Stimulated activated CD8-positive, alpha-beta memory T cell treated with anti-CD3 and anti-CD28 coated beads, Interleukin-15, amount 100 ng/mL, for 4 hours (primary cell): Measurements from ENCODE around the gene NSUN7.
"Not testable (repeated sequence)": the region's sequence is repeated elsewhere in the genome, so short reads cannot be mapped to it uniquely, and the experiment has no call there.

Source experiments
- DNase-seq, 2 donors: peaks; one replicate each; pipeline ENCODE4 v3.0.0-alpha.2; 2020; ENCODE audit warnings: low read depth in 2 of 2

The NSUN7 gene

DNA sequence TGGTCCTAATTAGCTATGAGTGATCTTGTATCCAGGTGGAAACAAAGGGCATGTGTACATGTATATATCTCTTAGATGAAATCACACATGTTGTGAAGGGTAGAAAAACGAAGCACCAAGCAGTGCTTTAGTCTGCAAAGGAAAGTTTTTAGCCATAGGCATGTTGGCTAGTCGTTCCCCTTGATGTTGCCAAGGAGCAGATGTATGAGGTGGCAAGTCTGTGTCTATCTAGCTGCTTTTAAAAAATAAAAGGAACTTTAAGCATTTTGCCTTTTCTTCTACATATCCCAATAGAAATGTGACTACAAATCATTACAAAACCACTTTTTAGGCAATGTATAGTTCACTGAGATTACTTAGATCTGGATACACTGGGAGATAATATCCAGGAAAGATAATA lies 63.1 kb downstream of the NSUN7 start:
- DNase-seq = no peak

DNA sequence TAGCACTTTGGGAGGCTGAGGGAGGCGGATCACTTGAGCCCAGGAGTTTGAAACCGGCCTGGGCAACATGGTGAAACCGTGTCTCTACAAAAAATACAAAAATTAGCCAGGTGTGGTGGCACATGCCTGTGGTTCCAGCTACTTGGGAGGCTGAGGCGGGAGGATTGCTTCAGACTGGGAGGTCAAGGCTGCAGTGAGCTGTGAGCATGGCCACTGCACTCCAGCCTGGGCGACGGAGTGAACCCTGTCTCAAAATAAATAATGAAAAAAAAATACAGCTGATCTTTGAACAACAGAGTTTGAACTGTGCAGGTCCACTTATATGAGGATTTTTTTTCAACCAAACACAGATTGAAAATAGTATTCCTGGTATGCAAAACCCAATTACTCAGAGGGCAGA lies 67.4 kb downstream of the NSUN7 start:
- not testable (repeated sequence) for DNase-seq

DNA sequence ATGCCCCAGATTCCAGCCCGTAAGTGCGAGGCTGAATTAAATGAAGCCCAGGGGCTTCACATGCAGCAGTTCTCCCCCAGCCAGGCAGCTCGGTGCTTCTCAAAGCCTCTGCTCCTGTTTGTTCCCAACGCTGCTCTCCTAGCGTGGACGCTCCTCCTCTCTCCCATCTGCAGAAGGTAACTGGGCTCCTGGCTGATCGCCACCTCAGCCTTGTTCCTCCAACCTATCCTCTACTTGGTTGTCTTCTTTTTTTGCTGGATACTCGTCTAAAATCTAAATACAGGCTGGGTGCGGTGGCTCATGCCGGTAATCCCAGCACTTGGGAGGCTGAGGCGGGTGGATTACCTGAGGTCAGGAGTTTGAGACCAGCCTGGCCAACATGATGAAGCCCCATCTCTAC lies 70.3 kb downstream of the NSUN7 start:
- DNase-seq = no peak

DNA sequence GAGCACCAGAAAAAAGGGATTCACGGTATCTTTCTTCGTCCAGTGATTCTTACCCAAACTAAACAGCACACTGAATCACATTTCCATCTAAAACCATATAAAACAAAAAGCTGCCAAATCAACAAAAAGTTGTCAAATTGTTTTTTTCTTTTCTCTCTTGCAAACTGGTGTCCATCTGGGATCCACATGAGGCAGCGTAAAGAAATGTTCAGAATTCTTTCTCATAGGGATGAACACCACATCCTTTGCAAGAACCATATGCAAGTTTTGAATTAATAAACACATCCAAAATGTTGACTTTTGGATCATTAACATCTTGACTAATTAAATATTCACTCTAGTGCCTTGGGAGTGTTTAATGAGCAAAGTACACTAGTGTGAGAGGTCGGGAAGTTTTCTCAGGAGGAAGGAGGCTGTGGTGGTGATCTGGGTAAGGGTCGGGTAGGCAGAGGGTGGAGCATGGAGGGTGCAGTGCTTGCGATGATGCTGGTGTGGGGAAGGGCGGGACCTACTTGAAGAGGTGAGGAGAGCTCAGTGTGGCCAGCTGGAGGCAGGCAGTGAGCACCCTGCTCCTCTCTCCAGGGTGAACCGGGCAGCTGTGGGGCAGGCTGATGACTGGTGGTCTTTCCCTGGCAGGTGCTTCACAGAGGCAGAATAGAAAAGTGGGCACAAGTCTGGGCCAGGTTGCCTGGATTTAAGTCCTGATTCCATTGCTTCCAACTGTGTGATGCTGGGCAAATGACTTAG lies 72.8 kb downstream of the NSUN7 start:
- no peak for DNase-seq

DNA sequence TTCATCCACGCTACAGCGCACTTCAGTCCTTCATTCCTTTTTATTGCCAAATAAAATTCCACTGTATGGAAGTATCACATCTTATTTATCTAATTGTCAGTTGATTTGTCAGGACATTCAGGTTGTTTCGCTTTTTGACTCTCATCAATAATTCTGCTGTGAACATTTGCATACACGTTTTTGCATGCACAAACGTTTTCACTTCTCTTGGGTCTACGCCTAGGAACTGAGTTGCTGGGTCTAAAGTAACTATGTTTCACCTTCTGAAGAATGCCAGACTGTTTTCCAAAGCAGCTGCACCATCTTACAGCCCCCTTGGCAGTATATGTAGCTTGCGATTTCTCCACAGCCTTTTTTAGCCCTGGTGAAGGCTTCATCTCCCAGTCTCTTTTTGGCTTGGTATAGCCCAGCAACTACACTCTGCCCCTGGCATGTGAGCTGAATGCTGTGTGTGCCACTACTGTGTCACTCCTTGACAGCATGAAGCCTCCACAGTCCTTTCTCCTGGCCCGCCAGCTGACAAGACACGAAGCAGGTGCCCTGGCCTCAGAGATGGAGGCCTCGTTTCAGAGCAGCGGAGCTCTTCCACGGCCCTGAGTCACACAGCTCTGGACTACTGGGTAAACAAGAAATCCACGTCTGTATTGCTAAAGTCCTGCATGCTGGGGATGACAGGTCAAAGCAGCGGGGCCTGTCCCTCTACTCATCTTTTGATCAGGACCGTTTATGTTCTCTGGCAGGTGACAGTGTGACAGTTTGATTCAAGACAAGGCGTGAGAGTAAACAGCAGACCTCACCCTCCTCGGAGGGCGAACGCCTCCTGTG lies 75.5 kb downstream of the NSUN7 start:
- DNase-seq = no peak

DNA sequence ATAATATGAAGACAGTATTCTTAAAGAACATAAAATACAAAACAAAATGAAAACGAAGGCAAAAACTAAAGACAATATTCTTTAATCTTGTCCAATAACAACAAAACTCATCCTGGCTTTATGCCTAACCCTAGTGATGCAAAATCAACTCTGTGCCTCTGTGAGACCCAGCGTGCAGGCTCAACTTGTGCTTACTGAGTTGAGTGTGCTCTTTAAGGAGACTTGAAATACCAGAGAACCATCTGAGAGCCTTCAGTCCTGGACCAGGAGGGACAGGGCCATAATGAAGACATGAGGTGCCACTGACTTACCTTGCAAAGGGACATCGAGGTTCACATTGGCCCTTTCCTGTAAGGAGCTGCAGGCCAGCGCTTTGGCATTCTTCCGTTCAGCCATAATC lies 77.1 kb downstream of the NSUN7 start:
- no peak for DNase-seq

DNA sequence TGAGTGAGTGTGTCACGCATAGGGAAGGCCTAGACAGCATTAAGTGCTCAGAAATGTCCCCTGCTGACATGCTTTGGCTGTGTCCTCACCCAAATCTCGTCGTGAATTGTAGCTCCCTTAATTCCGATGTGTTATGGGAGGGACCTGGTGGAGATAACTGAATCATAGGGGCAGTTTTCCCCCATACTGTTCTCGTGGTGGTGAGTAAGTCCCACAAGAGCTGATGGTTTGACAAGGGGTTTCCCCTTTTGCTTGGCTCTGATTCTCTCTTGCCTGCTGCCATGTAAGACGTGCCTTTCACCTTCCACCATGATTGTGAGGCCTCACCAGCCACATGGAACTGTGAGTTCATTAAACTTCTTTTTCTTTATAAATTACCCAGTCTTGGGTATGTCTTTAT lies 78.0 kb downstream of the NSUN7 start:
- DNase-seq = no peak

DNA sequence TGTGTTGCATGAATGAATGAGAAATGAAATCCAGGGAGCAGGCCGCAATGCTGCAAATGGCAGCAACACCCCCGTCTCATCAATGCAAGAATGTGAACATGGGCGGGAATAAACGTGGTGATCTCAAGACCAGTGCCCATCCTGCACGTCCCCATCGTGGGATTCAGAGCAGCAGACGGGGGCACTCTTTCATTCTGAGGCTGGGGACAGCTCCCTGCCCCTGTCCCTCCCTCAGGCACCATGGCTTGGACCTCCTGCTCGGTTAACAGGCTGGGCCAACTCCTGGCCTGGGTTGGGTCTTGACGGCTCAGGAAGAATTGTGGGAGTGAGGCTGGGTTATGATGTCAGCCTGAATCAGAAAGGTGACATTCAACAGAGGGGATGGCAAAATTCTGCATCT lies 78.9 kb downstream of the NSUN7 start:
- DNase-seq = no peak

DNA sequence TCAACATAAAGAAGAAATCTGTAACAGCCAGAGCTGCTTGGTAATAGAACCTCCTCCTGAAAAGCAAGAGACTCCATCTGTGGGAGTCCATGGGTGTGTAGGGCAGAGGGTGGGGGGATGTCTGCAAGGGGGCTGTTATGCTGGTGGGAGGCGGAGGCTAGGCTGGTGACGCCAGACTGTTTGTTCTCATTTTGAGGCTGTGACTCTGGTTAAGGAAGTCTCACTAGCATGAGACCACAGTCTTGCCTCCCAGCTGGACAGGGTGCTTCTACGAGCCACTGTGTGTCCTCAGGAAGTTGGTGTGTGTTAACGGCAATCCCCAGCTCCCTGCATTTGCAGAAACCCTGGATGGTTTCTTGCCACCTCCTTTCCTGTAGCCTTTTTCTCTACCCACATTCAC lies 79.8 kb downstream of the NSUN7 start:
- no peak for DNase-seq

DNA sequence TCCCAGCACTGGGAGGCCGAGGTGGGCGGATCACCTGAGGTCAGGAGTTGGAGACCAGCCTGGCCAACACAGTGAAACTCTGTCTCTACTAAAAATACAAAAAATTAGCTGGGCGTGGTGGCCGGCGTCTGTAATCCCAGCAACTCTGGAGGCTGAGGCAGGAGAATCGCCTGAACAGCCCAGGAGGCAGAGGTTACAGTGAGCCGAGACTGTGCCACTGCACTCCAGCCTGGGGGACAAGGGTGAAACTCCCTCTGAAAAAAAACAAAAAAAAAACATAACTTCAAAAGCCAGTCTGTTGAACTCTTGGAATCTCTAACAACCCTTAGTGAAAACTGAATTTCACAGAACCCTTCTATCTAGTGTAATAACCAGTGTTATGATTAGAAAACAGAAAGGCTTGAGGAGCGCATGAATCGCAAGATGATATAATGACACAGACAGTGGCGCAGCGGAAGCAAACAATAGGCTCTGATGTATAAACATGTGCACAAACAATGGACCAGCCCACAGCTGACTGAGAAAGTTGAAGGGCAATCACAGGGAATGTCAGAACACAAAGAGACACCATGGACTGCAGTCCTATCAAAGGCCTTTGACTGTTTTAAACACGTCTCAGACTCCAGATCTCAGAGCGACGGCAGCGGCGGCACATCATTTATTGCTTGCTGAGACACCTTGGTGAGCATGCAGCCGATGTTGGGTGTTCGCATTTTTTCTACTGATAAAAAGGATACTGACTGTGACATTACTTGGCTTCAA lies 81.6 kb downstream of the NSUN7 start:
- DNase-seq = no peak

DNA sequence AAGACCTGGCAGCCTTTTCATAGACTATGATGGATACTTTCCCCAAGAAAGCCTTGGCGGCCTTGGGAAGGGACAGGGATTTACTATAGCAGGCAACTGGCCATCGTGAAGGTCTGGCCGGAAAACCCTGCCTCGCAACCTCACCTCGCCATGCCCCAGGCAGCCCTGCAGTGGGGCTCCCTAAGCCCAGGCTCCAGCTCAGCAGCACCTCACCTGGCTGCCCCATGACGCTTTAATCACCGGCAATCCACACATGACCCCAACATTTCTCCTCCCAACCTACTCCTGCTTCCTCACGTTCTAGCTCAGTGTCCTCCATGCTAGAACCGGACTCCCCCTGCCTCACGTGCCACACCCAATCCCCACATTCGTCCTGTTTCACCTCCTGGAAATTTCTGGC lies 82.4 kb downstream of the NSUN7 start:
- DNase-seq = no peak

DNA sequence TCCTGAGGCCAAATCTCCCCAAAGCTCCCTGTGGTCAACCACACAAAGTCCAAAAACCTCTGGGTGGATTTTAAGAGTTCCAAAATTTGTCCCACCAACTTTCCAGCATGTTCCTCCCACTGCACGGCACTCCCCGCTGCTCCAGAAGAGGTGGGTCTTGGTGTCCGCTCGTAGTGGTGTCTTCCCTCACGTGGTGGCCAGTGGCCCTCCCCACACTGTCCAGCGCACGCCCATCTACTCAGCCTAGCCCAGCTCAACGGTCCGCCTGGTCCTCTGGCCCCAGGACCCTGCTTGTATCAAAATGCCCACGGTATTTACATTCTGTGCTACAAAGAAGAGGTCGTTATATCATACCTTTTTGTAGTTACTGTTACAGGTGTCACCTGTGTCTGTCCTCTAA lies 83.5 kb downstream of the NSUN7 start:
- no peak for DNase-seq

DNA sequence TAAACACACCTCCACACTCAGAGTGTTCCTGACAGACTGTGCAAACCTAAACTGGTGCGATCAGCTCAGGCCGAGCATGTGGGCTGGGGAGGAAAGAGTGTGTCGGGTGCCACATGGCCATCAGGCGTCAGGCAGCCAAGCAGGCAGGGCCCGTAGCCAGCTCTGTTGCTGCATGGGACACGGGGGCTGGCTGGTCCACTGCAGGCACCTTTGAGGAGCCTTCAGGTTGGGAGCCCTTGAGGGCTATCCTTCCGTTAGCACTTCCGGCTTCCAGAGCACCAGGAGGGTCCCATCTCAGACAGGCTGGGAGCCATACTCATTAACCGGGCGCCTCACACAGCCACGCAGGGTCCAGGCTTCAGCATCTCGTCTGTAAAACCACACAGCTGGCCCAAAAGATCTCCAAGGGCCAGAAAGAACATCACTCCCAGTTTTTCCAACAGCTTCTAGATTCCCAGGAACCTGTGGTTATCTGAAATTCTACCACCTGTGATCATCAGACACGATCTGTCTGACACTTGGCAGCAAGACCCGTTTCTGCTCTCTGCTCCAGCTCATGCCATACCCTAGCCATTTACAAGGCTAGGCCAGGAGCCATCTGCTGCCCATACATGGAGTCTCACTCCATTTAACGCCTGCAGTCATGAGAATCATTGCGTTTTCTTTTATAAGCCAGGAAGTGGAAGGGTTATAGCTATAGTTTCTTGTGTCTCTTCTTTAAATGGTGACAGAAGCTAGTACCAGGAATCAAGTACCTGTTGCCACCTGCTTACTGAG lies 87.5 kb downstream of the NSUN7 start:
- no peak for DNase-seq

DNA sequence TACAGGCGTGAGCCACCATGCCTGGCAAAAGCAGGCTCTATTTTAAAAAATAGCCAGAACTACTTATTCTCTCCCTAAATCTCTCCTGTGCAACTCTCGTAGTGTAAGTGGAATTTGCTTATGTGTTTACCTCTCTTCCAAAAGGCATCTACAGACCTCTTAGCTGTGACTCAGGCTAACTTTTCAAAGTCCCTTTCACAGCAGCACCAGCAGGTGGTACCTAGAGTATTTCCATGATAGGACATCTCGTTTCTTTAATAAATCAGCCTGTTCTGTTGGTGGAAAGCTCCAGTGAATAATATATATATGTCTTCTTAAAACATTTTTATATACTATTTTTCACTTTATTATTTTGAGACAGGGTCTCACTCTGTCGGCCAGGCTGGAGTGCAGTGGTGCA lies 89.0 kb downstream of the NSUN7 start:
- DNase-seq = no peak

DNA sequence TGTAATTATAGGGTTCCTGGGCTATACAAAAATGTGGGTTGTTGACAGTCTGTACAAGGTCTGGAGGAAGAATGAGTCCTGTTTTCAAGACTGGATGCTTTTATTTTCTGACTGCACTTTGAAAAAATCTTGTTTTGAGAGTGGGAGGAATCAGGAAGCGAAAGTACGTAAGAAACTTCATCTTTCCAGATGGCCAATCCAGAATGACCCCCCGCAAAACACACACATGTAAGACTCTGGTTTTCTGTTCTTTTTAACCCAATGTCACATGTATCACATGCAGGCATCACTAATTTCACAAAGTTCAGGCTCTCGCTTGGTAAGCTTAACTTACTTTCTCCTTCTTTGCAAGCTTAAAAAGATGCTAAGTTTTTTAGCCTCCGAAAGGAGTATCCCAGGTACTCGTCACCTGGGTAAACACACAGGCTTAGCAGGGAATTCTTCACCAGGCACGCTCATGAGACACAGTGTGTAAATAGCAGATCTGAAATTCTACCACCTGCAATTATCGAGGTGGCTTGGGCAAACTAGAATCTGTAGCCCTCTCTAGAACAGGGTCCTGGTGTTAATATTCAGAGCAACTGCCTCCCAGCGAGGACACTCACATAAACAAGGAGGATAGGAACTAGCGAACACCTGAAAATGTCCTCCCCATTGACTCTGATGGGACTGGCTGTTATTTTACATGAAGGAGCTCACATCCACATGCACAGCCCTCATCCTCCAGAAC lies 90.7 kb downstream of the NSUN7 start:
- no peak for DNase-seq

DNA sequence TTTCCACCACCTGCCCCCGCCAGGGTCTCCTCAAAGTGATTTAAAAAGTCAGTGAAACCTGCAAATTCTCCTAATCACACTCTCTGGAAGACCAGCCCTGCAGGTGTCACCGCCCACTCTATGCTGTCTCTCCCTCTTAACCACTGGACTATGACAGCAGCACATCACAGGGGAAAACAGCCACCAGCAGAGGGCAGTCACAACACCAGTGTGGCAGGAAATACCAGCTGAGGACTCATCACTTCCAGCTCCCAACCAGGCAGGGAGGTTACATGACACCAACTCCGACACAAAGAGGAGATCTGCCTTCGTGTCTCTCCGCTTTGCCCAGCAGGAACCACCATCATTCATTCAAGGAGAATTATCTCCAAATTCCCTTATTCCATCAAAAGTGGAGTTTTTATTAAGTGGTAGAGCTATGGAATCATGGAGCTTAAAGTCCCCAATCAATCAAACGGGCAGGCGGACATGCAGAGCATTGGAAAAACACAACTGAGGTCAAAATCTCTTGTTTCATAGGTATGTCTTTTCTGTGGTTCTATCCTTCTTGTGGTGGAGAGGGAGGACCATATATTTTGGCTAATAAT lies 91.3 kb downstream of the NSUN7 start:
- peak; percentile 23 to 57 for DNase-seq

DNA sequence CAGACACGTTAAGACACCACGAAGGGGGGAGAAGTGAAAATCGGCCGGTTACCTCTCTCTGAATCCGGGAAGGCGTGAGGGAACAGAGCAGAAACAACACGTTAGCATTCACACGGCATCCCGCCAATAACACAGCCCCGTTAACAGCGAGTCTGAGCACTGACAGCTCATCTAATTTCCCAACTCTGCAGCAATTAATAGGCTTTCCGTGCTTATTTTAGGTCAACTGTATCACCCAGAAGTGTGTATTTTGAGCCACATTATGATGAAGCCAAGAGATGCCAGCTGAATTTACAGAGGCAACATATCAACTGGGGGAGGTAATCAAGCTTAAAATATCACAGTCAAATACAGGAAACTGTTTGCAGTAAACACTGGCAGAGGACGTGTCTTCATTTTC lies 92.6 kb downstream of the NSUN7 start:
- no peak for DNase-seq

DNA sequence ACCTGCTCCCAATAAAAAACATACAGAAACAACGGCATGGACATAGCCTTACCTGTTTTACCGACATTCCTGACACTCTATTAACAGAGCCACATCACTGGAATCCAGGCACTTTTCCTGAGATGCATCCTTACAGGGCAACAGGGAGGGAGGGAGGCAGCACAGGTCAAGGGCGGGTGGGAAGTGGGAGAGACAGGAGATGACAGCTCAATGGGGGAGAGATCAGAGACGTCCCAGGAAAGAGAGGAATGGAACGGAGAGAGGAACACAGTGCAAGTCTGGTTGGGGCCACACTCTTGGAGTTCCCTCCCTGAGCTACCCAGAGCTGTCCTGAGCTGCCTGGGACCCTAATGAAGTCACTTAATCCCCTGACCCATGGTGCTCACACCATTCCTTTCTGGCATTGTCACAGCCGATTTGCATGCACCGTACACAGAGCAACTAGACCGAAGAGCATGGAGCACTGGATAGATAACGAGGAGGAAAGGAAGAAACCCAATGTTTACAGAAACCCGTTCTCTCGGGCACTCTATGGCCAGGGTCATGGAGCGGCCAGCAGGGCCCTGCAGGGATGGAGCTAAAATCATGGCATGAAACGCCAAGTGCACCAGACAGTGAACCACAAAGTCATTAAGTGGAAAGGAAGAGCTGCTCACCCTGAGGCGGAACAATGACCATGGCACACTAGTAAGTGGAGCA lies 93.1 kb downstream of the NSUN7 start:
- no peak for DNase-seq

DNA sequence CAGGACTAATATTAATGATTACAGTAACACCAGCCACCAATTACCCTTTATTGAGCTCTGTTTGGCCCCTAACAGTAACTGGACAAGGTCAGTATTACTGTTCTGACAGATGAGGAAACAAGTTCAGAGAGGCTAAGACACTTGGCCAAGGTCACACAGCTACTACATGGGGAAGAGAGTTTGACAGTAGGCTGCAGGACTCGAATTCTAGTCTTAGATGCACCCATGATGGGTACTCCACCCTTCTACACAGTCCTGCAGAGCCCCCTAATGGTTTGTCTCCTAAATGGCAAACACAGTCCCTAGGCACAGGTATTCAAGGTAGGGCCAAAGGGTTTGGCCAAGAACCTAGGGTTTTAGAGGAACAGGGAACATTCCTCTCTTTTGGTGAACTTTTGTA lies 93.9 kb downstream of the NSUN7 start:
- DNase-seq = no peak

DNA sequence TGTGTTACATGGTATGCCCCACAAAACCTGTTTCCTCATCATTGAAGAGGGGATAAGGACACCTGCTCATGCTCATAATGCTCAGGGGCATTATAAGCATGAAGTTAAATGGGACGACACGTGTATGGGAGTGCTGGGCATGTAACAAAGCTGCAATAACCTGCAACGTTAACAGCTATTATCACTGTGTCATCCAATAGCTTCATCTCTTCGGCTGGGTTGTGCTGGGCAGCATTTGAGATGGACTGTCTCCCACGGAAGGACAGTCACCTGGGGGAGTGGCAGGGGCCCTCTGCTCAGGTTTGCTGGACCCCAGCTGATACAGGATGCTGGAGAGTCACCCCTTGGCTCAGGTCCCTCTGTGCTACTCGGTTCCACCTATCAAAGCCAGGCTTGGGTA lies 94.5 kb downstream of the NSUN7 start:
- DNase-seq = no peak
